ENCODE data around the gene PPP1R12C.

Gene PPP1R12C

DNA sequence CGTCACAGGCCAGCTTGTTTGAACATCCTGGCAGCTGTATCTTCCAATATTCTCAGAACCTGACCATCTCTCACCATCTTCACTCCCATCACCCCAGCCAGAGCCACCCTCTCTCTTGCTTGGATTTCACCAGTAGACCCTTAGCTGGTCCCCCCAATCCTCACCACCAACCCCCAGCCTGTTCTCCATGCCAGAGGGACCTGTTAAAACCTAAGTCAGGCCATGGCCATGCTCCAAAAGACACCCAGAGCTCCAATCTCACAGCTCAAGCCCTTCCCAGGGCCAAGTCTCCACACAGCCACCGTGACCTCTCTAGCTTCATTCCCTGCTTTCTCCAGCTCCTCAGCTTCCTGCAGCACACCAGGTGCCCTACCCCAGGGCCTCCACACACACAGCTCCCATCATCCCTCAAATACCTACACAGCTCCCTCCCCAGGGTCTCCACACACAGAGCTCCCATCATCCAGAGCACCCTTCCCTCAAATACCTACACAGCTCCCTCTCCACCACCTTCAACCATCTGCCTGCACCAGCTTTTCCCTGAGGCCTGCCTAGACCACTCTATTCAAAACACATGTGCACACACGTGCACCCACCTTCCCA lies 28.0 kb downstream of the PPP1R12C start:
- no peak for DNase-seq (ENCODE audit: low spot score)

DNA sequence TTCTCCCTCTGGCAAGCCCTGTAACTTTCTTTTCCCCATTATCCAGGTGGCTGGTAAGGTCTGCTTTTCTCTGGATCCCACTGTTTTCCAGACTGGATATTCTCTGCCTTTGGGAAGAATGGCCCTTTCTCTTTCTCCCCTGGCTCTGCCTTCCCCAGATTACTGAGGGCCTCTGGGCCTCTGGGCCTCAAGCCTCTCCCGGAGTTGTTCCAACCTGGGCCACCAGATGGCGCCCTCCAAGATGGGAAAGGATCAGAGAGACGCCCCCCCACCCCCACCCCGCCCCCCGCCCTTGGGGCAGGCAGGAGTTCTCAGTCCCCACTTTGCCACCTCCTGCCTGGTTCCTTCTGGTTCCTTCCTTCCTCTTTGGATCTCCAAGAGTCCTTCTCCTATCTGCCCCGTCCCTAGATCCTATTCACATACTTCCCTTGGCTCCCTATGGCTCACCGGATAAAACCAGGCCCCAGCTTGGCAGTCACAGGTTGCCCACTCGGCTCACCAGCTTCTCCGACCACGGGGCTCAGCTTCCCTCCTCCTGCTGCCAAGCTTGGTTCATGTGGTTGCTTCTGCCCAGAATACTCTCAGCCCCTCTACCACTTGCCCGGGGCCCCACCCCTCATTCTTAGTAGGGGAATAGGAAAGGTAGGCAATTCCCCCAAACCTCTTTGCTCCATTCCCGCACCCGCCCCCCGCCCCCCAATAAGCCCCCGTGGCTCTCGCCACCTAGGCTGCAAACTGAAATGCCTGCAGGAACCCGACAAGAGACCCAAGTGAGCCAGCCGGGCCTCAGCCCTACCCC lies 28.7 kb downstream of the PPP1R12C start:
- DNase-seq (ENCODE audit: low spot score) = peak; percentile 61

DNA sequence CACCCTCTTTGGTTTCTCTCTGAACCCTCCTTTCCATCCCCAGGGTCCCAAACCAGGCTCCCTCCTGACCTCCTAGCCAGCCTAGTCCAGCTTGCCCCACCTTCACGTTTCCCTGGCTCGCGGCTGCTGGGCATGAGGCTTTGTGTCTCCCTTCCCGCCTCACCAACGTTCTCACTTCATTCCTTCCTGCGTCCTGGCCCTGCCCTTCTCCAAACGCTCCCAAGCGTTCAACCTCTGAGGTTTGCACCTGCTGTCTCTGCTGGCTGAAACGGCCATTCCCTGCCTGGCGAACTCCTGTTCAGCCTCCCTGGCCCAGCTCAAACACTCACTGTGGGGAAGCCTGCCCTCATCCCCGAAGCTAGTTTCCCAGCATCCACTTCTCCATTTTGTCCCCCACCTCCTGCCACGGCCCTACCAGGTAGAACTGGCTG lies 29.4 kb downstream of the PPP1R12C start:
- no peak for DNase-seq (ENCODE audit: low spot score)

DNA sequence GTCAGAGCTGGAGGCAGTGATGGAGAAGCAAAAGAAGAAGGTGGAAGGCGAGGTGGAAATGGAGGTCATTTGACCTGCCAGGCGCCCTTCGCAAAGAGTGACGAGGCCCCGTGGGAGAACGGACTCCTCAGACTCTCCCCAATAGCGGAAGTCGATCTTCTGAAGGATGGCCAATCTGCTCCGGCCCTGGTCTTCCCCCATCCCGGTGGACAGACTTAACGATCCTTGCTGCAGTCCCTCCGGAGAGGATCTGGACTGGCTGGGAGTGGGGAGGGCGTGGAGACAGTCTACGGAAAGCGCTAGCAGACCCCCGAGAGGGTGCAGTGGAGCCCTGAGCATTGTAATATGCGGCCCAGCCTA lies 29.9 kb downstream of the PPP1R12C start:
- no peak for DNase-seq (ENCODE audit: low spot score)

DNA sequence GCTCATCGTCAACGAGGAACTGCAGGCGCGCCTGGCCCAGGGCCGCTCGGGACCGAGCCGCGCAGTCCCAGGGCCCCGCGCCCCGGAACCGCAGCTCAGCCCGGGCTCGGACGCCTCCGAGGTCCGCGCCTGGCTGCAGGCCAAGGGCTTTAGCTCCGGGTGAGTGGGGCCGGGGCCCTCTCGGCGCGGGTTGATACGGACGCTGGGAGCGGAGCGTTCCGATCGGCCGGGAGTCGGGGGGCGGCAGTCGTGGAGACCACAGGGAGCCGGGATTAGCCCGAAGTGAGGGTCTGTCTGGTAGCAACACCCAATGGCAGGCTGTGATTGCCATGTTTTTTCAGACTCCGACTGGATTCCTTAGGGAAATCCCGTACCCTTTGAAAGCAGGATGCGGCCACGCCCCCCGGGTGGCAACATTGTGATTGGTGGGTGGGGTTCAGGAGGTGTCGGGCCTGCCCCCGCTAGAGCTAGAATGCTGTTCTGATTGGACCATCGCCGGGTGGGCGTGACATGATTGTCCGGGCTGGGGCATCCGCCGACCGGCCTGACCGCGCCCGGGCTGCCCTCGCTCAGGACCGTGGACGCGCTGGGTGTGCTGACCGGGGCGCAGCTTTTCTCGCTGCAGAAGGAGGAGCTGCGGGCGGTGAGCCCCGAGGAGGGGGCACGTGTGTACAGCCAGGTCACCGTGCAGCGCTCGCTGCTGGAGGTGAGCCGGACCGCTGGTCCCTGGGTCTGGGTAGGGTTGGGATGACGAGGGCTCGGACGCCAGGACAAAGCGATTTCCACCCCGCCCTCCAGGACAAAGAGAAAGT lies 30.5 kb downstream of the PPP1R12C start:
- DNase-seq (ENCODE audit: low spot score) = no peak

DNA sequence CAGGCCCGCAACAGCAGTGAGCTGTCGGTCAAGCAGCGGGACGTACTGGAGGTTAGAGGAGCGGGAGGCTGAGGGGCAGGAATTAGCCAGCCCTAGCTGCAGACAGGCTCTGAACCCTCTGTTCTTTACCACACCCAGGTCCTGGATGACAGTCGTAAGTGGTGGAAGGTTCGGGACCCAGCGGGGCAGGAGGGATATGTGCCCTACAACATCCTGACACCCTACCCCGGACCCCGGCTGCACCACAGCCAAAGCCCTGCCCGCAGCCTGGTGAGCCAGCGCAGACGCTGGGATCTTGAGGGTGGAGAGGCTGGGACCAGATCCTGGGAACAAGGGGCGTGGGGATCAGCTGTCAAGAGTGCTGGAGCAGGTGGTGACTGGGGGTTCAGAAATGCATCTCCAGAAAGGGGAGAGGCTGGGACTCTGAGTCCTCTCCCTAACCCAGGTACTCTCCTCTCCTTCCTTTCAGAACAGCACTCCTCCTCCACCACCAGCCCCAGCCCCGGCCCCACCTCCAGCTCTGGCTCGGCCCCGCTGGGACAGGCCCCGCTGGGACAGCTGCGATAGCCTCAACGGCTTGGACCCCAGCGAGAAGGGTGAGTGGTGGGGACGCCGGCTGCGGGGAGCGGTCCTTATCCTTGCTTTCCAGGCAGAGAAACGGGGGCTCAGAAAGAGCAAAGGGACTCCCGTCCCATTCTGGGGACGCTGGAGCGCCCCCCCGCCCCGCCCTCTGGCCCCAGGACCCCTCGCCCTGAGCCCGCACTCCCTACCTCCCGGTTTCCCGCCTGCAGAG lies 31.3 kb downstream of the PPP1R12C start:
- no peak for DNase-seq (ENCODE audit: low spot score)

DNA sequence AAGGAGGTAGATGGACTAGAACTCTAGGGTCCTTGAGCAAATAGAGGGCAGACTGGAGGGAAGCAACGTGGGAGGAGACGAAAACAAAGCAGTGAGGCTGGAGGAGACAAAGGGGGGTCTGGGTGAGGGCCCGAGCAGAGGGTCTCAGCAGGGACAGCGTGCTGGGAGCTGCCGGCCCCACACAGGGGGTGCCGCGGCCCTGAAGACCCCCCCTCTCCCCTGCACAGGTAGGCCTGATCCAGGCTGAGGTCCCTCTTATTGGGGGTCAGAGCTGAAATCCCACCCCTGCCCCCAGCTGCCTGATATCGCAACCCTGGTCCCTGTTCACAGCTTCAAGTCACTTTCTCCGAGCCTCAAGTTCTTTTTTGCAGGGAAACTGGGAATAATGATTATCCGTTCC lies 33.0 kb downstream of the PPP1R12C start:
- no peak for DNase-seq (ENCODE audit: low spot score)

DNA sequence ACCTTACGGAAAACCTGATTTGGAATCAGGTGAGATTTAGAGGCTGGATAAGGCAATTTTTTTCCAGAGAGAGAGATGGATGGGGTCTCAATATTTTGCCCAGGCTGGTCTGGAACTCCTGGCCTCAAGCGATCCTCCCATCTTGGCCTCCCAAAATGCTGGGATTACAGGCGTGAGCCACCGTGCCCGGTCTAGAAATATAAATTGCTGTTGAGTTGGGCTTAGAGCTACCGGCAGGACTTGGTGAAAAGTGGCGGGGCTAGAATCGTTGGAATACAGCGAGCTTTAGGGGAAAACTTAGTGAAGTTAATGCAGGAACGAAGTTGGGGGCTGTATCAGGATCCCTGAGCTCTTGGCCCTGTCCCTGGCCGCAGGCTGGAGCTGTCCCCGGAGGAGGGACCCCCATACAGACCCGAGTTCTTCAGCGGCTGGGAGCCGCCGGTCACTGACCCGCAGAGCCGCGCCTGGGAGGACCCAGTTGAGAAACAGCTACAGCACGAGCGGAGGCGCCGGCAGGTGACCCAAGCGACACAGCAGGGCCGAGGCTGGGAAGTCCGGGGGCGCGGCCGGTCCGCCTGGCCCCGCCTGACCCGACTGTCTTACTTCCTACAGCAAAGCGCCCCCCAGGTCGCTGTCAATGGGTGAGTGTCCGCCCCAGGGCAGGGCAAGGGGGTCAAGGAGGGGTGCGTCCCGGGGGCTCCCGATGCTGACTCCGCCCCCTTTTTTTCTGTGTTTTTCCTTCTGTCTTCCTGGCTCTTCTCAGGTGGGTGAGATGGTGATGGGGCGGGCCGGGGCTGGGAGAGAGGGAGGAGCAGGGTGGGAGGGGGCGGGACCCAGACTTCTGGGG lies 34.2 kb downstream of the PPP1R12C start:
- DNase-seq (ENCODE audit: low spot score) = no peak

DNA sequence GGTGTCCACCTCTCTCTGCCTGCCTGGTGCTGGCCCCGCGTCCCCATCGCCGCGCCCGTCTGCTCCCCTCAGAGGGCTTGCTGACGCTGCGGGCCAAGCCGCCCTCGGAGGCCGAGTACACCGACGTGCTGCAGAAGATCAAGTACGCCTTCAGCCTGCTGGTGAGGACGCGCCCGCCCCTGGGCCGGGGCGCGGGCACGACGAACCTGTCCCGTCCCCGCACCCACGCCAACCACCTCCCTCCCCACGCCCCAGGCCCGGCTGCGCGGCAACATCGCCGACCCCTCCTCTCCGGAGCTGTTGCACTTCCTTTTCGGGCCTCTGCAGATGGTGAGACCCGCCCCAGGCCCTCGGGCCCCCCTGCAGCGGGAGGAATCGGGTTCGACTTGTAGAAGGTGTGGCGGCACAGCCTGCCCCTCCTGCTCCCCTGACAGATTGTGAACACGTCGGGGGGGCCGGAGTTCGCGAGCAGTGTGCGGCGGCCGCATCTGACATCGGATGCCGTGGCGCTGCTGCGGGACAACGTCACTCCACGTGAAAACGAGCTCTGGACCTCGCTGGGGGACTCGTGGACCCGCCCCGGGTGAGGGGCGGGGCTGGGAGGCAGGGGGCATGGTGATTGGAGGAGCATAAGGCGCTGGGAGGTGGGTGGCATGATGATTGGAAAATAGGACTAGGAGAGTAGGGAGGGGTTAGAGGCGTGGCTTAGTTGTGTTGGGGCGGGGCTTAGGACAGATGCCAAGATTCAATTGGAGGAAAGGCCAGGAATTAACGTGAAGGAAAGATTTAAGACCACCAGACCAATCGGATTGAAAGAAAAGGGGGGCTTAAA lies 35.2 kb downstream of the PPP1R12C start:
- no peak for DNase-seq (ENCODE audit: low spot score)

DNA sequence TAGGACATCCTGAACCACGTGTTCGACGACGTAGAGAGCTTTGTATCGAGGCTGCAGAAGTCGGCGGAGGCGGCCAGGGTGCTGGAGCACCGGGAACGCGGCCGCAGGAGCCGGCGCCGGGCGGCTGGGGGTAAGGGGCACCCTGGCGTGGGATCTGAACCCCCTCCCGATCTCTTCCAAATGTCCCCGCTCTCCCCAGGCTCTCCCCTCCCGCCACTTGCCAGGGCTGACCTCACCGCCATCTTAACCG lies 35.7 kb downstream of the PPP1R12C start:
- no peak for DNase-seq (ENCODE audit: low spot score)

DNA sequence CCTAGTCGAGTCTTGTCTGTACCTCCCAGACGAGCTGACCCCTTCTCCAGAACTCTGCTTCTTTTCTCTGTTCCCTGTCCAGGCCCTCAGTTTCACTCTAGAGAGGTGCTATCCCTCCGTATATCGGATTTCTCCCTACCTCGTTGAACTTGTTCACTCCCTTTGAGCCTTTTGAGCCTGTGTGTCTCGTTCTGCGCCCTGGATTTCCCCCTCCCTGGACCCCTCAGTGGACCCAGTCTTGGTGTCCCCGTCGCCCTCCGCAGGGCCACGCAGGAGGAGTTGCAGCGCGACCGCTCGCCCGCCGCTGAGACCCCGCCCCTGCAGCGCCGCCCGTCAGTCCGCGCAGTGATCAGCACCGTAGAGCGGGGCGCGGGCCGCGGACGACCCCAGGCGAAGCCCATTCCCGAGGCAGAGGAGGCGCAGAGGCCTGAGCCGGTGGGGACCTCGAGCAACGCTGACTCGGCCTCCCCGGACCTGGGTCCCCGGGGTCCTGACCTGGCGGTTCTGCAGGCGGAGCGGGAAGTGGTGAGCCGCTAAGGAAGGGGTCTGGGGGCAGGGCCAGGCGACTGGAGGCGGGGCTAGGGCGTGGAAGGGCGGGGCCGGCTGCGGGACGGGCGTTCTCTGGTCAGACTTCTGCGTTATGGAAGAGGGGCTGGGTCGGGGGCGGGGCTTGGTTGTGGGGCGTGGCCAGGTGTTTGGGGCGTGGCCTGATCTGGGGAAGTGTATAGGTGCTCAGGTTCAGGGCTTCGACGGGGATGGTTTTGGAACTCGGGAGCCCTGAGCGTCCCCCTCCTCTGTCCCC lies 36.3 kb downstream of the PPP1R12C start:
- peak; percentile 83 for DNase-seq (ENCODE audit: low spot score)

DNA sequence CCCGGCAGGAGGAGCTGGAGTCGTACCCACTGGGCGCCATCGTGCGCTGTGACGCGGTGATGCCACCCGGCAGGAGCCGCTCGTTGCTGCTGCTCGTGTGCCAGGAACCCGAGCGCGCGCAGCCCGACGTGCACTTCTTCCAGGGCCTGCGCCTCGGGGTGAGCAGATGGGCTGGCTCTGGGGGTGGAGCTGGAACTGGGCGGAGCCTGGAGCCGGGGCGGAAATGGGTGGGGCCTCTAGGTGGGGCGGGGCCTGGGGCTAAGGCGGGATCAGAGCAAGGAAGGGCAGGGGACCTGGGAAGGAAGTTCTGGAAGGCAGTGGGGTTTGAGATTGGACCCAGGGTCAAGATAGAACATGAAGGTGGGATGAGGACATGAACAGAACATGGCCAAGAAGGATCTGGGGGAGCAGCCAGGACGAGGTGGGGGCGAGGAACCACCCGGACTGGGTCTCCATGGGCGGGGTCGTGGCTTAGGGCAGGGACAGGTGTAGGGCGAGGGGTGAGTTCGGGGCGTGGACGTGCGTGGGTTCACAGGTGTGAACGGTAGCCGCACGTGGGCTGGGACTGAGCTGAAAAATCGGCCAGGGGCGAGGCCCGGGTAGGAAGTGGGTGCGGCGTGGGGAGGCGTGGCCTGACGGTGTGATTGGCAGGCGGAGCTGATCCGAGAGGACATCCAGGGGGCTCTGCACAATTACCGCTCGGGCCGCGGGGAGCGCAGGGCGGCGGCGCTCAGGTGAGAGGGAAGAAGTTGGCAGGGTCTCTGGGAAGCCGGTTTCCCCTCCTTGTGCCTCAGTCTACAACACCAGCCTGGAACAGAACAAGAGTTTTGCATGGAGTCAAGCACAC lies 37.1 kb downstream of the PPP1R12C start:
- peak; percentile 92 for DNase-seq (ENCODE audit: low spot score)

DNA sequence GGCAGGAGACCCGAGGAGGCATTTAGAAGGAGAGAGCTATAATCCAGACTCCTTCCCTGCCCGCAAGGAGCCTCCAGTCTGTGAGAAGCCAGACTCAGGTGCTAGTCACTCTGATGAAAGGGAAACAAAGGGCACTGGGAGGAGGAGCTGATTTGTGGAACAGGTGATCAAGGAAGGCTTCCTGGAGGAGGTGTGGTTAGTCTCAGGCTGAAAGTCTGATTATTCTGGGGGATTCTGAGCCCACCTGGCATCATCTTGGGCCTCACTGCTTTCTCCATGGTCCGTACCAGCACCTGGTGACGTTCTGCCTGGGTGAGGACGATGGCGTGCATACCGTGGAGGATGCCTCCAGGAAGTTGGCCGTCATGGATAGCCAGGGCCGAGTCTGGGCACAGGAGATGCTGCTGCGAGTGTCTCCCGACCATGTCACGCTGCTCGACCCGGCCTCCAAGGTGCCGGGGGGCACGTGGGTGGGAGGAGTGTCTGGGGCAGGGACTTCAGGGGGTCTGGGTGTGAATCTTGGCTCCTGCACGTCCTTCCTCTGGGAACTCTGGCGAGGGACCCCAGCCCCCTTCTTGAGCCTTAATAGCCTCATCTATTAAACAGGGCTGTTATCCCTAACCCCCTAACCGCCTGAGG lies 37.9 kb downstream of the PPP1R12C start:
- DNase-seq (ENCODE audit: low spot score) = no peak

DNA sequence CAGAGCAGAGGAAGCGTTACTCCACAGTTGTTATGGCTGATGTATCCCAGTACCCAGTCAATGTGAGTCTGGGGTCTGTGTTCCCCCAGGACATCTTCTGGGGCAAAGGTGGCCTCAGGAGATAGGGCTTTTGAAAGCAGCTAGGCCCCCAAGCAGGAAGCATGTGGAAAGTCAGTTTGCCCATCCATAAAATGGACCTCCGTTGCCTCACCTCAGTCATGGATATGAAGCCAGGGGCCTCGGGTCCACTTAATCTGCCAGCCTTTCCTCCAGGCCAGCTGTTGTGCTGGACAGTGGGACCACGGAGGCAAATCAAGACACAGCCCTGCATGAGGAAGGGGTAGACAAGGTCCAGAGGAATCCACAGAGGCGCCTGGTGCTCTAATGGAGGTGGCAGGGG lies 38.4 kb downstream of the PPP1R12C start:
- DNase-seq (ENCODE audit: low spot score) = no peak

DNA sequence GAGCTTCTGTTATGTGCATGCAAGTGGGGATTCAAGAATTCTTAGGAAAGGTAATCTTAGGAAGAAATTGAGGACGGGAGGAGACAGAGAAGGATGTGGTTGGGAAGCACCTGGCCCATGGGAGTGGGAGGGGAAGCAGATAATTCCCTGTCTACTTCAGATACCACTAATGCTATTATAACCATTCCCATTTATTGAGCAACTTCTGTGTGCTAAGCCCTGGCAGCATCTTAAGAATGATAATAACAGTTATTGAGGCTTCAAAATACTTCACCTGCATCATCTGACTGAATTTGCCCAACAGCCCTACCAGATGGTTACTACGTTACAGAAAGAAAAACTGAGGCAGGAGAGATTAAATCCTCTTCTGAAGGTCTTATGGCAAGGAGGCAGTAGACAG lies 40.3 kb downstream of the PPP1R12C start:
- no peak for DNase-seq (ENCODE audit: low spot score)

DNA sequence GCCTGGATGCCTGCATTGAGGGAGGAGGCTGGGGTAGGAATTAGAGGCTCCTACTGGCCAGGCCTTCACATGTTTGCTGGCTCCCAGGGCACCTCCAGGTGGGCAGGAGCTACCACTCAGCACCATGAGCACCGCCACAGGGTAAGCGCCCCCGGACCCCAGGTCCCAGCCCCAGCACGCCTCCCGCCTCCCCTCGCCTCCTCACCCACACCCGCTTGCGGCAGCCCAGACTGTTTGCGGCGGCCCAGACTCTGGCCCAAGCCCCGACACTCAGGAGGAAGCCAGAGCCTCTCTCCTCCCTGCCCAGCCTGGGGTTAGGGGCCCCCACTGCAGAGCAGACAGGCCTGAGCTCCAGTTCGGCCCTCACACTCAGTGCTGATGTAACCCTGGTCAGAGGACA lies 41.1 kb downstream of the PPP1R12C start:
- DNase-seq (ENCODE audit: low spot score) = no peak

DNA sequence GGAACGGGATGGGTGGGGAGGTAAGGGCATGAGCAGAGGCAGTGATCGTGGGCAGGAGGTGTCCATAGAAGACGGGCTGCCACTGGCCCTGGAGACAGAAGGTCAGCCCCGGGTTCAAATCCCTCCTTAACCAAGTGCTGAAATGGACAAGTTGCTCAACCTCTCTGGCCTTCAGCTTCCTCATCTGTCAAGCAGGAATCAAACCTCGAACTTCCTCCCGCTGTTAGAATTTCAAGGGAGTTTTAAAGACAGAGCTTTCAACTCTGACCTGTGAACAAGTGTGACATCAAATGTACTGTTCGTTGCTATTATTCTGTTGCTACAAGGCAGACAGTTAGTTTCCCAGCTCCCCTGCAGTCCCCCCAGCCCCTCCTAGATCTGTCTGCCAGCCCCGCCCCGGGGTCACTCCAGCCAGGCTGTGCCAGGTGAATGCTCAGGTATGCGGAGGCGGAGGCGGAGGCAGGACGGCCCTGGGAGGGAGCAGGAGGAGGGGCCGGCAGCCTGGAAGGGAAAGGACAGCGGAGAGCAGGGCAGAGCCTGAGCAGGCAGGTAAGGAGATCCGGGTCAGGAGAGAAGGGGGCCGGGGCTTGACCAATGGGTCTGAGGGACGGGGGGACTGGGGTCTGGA lies 42.0 kb downstream of the PPP1R12C start, which contains the start of gene EPS8L1:
EPS8L1 (plus strand) TSS at position 499 of the 628 bp plus-strand sequence. CDS start 576 bp downstream, outside the sequence.
- no peak for DNase-seq (ENCODE audit: low spot score)

DNA sequence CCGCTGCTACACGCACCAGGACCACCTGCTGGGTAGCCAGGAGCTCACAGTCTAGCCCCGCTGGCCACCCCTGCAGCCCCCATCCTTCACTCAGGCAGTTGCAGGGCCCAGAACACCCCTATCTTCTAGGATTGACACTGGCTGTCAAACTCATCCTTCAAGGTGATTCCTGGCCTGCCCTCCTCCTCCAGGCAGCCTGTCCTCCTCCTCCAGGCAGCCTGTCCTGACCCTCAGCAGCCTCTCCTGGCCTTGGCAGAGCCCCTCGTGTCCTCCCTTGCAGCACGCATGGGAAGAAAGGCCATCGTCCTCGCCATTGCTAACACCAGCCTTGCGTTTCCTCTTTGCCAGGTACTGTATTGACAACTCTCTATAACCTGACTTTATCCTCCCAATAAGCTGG lies 45.5 kb downstream of the PPP1R12C start:
- DNase-seq (ENCODE audit: low spot score) = no peak

Data from RKO (cell line).